PC-9 (cell line): ENCODE results near the gene AKAP5.

Experiments used
- CTCF ChIP-seq: fragments of 200-600 bp; sonication (generic); conservative IDR thresholded peaks from 2 replicates; pipeline ENCODE4 v1.6.1; 2017; ENCODE audit warnings: mixed run types, antibody characterized with exemption, mild to moderate bottlenecking, moderate library complexity
- EZH2 ChIP-seq: fragments of 200-600 bp; sonication (generic); IDR thresholded peaks from 2 replicates; pipeline ENCODE4 v1.8.0; 2017; ENCODE audit warnings: antibody characterized with exemption, low read depth

GRCh38 chr14:64502887-64503433 is 37.7 kb downstream of the AKAP5 start:
- TF ChIP-seq CTCF = no peak
- TF ChIP-seq EZH2 = no peak
